K562 (cell line): ENCODE results near the gene BCL7B. TPM values are rescaled to one million over a fixed set of nuclear protein-coding genes. Genes with fewer than 3 reads are reported as not detected.

ENCODE experiments used
- ATAC-seq: fragments of 200-7000 bp; cut with Tn5 transposase; 3 replicates; pipeline ENCODE4 v1.9.1; 2020; ENCODE audit warnings: moderate library complexity
- BruUV-seq: library from RNA; stranded (reverse); fragments of 400-500 nt; replicated peaks from 2 replicates; lab custom pipeline; 2021; lab: Mats Ljungman, UMichigan
- CTCF ChIA-PET: fragments of 300-600 bp; formaldehyde crosslinking; extraction: SDS; loops from one replicate; lab custom pipeline; 2021; ENCODE audit warnings: low intra/inter-chr PET ratio; lab: Yijun Ruan, JAX
- POLR2A ChIA-PET: fragments of 300-600, 350-650 bp; sonication (Branson Sonifier 250); formaldehyde crosslinking; extraction: SDS; loops from one replicate; lab custom pipeline; 2021; ENCODE audit warnings: antibody characterized with exemption, inconsistent platforms; lab: Yijun Ruan, JAX
- DNase-seq, 4 experiments: peaks; one replicate each; pipeline versions ENCODE4 v3.0.0 to v3.0.0-alpha.2; 2011 to 2018; ENCODE audit warnings: low spot score in 3 of 4, mixed read lengths in 3 of 4; ENCODE audit errors: extremely low read depth in 1 of 4
- FAIRE-seq: peaks from 2 replicates; lab custom pipeline; 2011; peaks lifted over from hg19 to GRCh38; lab: Jason Lieb, UNC
- H2AFZ ChIP-seq: 2 replicates; pipeline ENCODE4 v1.6.0; 2011; ENCODE audit warnings: low read depth, low read length, control low read depth, inconsistent platforms
- H3K27ac ChIP-seq: fragments of 200-600 bp; 3 replicates; pipeline ENCODE4 v1.8.0; 2011; ENCODE audit warnings: low read depth, mild to moderate bottlenecking, control low read depth, inconsistent platforms, low read length, moderate library complexity, mixed read lengths; ENCODE audit errors: extremely low read depth
- H3K27me3 ChIP-seq, 2 experiments: fragments of 300-600 bp in 1 of 2; 2 replicates in 1 of 2; 3 replicates in 1 of 2; pipeline versions ENCODE4 v1.6.0 to v1.8.0; 2011; ENCODE audit warnings: inconsistent platforms in 2 of 2, low read length in 2 of 2, mild to moderate bottlenecking in 1 of 2, mixed read lengths in 1 of 2, moderate library complexity in 1 of 2; ENCODE audit not compliant: control insufficient read depth in 2 of 2, insufficient read depth in 2 of 2
- H3K36me3 ChIP-seq: fragments of 300-600 bp; 3 replicates; pipeline ENCODE4 v1.8.0; 2011; ENCODE audit warnings: mild to moderate bottlenecking, low read length, inconsistent platforms; ENCODE audit not compliant: control insufficient read depth, insufficient read depth
- H3K4me1 ChIP-seq, 2 experiments: fragments of 200-600 bp in 1 of 2; replicated peaks in 1 of 2; 2 replicates in 1 of 2; 3 replicates in 1 of 2; pipeline versions ENCODE4 v1.5.1 to v1.8.0; 2011; ENCODE audit warnings: inconsistent platforms in 2 of 2, low read length in 2 of 2, mild to moderate bottlenecking in 1 of 2, mixed read lengths in 1 of 2, moderate library complexity in 1 of 2; ENCODE audit not compliant: control insufficient read depth in 2 of 2, insufficient read depth in 2 of 2
- H3K4me2 ChIP-seq: 2 replicates; pipeline ENCODE4 v1.6.1; 2011; ENCODE audit warnings: low read length, control low read depth, inconsistent platforms, mixed read lengths; ENCODE audit not compliant: insufficient read depth
- H3K4me3 ChIP-seq: fragments of 200-600 bp; sonication (generic), shearing (Covaris generic); 2 replicates; pipeline ENCODE4 v1.5.1; 2016; ENCODE audit warnings: control low read depth, inconsistent platforms
- H3K79me2 ChIP-seq: fragments of 200-600 bp; 3 replicates; pipeline ENCODE4 v1.8.0; 2011; ENCODE audit warnings: low read length, inconsistent platforms; ENCODE audit not compliant: control insufficient read depth, insufficient read depth
- H3K9ac ChIP-seq, 2 experiments: 2 replicates each; pipeline versions ENCODE4 v1.6.0 to v1.6.1; 2011; ENCODE audit warnings: low read depth in 2 of 2, low read length in 2 of 2, control low read depth in 1 of 2, inconsistent platforms in 1 of 2, mild to moderate bottlenecking in 1 of 2, mixed read lengths in 1 of 2; ENCODE audit not compliant: insufficient read depth in 1 of 2
- H3K9me1 ChIP-seq: one replicate; pipeline ENCODE4 v1.6.0; 2011; ENCODE audit warnings: inconsistent platforms, mild to moderate bottlenecking, low read length, moderate library complexity; ENCODE audit not compliant: control insufficient read depth, insufficient read depth
- H3K9me3 ChIP-seq: replicated peaks from 2 replicates; pipeline ENCODE4 v1.5.1; 2011; ENCODE audit warnings: low read depth, low read length, inconsistent platforms; ENCODE audit not compliant: control insufficient read depth, insufficient read depth
- H4K20me1 ChIP-seq: replicated peaks from 2 replicates; pipeline ENCODE4 v1.6.1; 2011; ENCODE audit warnings: low read length, inconsistent platforms, mixed read lengths; ENCODE audit not compliant: control insufficient read depth, insufficient read depth
- ATF7 ChIP-seq: fragments of 450-650 bp; IDR thresholded peaks from 2 replicates; pipeline ENCODE4 v1.7.1; 2014; ENCODE audit warnings: mild to moderate bottlenecking, moderate library complexity
- GABPB2 ChIP-seq: fragments of 250-450 bp; sonication (Bioruptor Pico); conservative IDR thresholded peaks from 2 replicates; pipeline ENCODE4 v1.5.1; 2021; ENCODE audit warnings: mild to moderate bottlenecking
- PTBP1 ChIP-seq: fragments of 200-400 bp; formaldehyde crosslinking; IDR thresholded peaks from 2 replicates; pipeline ENCODE4 v1.6.1; 2017; ENCODE audit warnings: low read depth, low read length
- TCF7L2 ChIP-seq: fragments of 150-350 bp; IDR thresholded peaks from 2 replicates; pipeline ENCODE4 v1.6.1; 2016; ENCODE audit warnings: low read depth, mild to moderate bottlenecking, low read length, moderate library complexity
- ZHX1 ChIP-seq: fragments of 150-350 bp; conservative IDR thresholded peaks from 2 replicates; pipeline ENCODE4 v1.6.1; 2014; ENCODE audit warnings: low read length
- WGBS: fragments of 100-300 bp; shearing (Covaris generic); methylation state at CpG from one replicate; pipeline ENCODE4 v1.1.6; 2016; ENCODE audit warnings: low coverage, mixed read lengths; ENCODE audit not compliant: insufficient coverage; ENCODE audit errors: missing lambda C conversion rate; 5-methylcytosine and 5-hydroxymethylcytosine counted together
- in situ Hi-C: fragments of 300-500 bp; cut with MboI; formaldehyde crosslinking; loops from 4 replicates; pipeline ENCODE4 v1.15.0; 2018; ENCODE audit warnings: inconsistent platforms, mixed read lengths
- intact Hi-C: fragments of 100-400 bp; cut with micrococcal nuclease; formaldehyde crosslinking; loops from 2 replicates; pipeline ENCODE4 v1.14.2; 2022
- polyA plus RNA-seq, 8 experiments: library from polyadenylated mRNA; depleted of rRNA in 4 of 8; stranded (reverse) in 5 of 8; unstranded in 3 of 8; fragments of >200 nt; fragmentation: Nextera tagmentation in 2 of 8; fragmentation: Illumina TruSeq in 1 of 8; extraction: Ambion mirVana in 2 of 8; extraction: Trizol in 1 of 8; gene quantifications; 2 replicates each; pipeline versions ENCODE4 v1.2.1 to v1.2.3, GENCODE V29; 2011 to 2014; ENCODE audit warnings: inconsistent platforms in 1 of 8, missing spikeins in 1 of 8
- total RNA-seq, 7 experiments: library from RNA; depleted of rRNA in 6 of 7; stranded (reverse); fragments of >200 nt in 6 of 7; fragmentation: Illumina TruSeq in 2 of 7; extraction: Trizol in 2 of 7; gene quantifications; 2 replicates each; pipeline versions ENCODE4 v1.2.1 to v1.2.3, GENCODE V29; 2011 to 2021; ENCODE audit warnings: low replicate concordance in 1 of 7

BCL7B gene
- total and polyA plus RNA-seq, 9 of the 15 experiments (the other 6 are each of a cell fraction or from before 2014, with no cell fraction given) = 10.0 to 73.2 (median 32.9) TPM

- no peak for TF ChIP-seq PTBP1
Measured at GRCh38 chr7:73572767-73573186, 15.3 kb upstream of the BCL7B start (continued).

GRCh38 chr7:73570977-73571376 lies 13.5 kb upstream of the BCL7B start:
- intact Hi-C loops = no loop called here
- no TSS peak for BruUV-seq
- peaks cover 70% of the 10 kb centered on the region for H3K36me3 ChIP-seq
- no peak for ATAC-seq
- DNase-seq = no peak
- FAIRE-seq = no peak
- CTCF ChIA-PET = no interaction called here
- H3K4me3 ChIP-seq = no peak overlapping the region
- H2AFZ ChIP-seq = no peak overlapping the region
- H3K9me3 ChIP-seq = no peaks in the 10 kb centered on the region
- no peak overlapping the region for H3K27ac ChIP-seq
- H3K4me2 ChIP-seq = no peak overlapping the region
- TF ChIP-seq ZHX1 (no peak), GABPB2 (no peak), TCF7L2 (no peak), ATF7 (no peak)
- peaks cover 46% of the 10 kb centered on the region for H4K20me1 ChIP-seq
- POLR2A ChIA-PET = interaction anchor here (2.4 kb wide), 1 partner anchor 9 kb away, joined by 7 read pairs; no protein-coding TSS in a partner anchor
- H3K79me2 ChIP-seq = peaks cover 42% of the 10 kb centered on the region
- in situ Hi-C loops = no loop called here
- H3K9ac ChIP-seq = peak overlapping the region in 1 of 2 experiments; percentile 64; a peak in 2 of 4 replicates
- WGBS = 95% methylated on average over 10 of the region's 10 CpGs
- H3K9me1 ChIP-seq = peaks cover 9% of the 10 kb centered on the region
- H3K27me3 ChIP-seq = no peaks in the 10 kb centered on the region
- peaks cover 46 to 47% of the 10 kb centered on the region in 2 experiments for H3K4me1 ChIP-seq
